ENCODE results near the gene ZBTB42.

The ZBTB42 gene

GRCh38 chr14:104757238-104757585, 43.7 kb upstream of the ZBTB42 start:
- no peak for TF ChIP-seq CTCF (IDR thresholded peaks at IDR 0.05; ENCODE audit: poor library complexity, severe bottlenecking)
- H3K4me1 ChIP-seq (ENCODE audit: insufficient read depth, poor library complexity, severe bottlenecking), result peaks cover 6% of the 10 kb centered on the region
- H3K27ac ChIP-seq (ENCODE audit: poor library complexity, severe bottlenecking), result no peak overlapping the region
- DNase-seq (ENCODE audit: low spot score) (no peak), ATAC-seq (ENCODE audit: low read depth) (no peak)
- no peak overlapping the region for H3K4me3 ChIP-seq (ENCODE audit: severe bottlenecking)
- peaks cover 53% of the 10 kb centered on the region for H3K36me3 ChIP-seq (ENCODE audit: low read depth)
- no peaks in the 10 kb centered on the region for H3K27me3 ChIP-seq (ENCODE audit: insufficient read depth, poor library complexity, severe bottlenecking)
- no peaks in the 10 kb centered on the region for H3K9me3 ChIP-seq (ENCODE audit: severe bottlenecking)

- H3K36me3 ChIP-seq (ENCODE audit: low read depth), result peaks cover 53% of the 10 kb centered on the region
- no peaks in the 10 kb centered on the region for H3K27me3 ChIP-seq (ENCODE audit: insufficient read depth, poor library complexity, severe bottlenecking)
Observed at GRCh38 chr14:104757681-104758392, 43.1 kb upstream of the ZBTB42 start.

GRCh38 chr14:104758981-104759969, 41.6 kb upstream of the ZBTB42 start:
- Histone ChIP-seq H3K36me3 (ENCODE audit: low read depth) (peaks cover 52% of the 10 kb centered on the region), H3K4me3 (ENCODE audit: severe bottlenecking) (no peak overlapping the region), H3K27ac (ENCODE audit: poor library complexity, severe bottlenecking) (no peak overlapping the region), H3K4me1 (ENCODE audit: insufficient read depth, poor library complexity, severe bottlenecking) (peaks cover 4% of the 10 kb centered on the region), H3K27me3 (ENCODE audit: insufficient read depth, poor library complexity, severe bottlenecking) (no peaks in the 10 kb centered on the region), H3K9me3 (ENCODE audit: severe bottlenecking) (no peaks in the 10 kb centered on the region)
- ATAC-seq (ENCODE audit: low read depth) (no peak), DNase-seq (ENCODE audit: low spot score) (no peak)
- TF ChIP-seq CTCF (IDR thresholded peaks at IDR 0.05; ENCODE audit: poor library complexity, severe bottlenecking), result no peak

More at GRCh38 chr14:104757681-104758392, 43.1 kb upstream of the ZBTB42 start:
- no peak for TF ChIP-seq CTCF (IDR thresholded peaks at IDR 0.05; ENCODE audit: poor library complexity, severe bottlenecking)
- ATAC-seq (ENCODE audit: low read depth), result no peak
- H3K4me3 ChIP-seq (ENCODE audit: severe bottlenecking), result no peak overlapping the region
- H3K9me3 ChIP-seq (ENCODE audit: severe bottlenecking), result no peaks in the 10 kb centered on the region
- DNase-seq (ENCODE audit: low spot score), result no peak
- H3K4me1 ChIP-seq (ENCODE audit: insufficient read depth, poor library complexity, severe bottlenecking), result peaks cover 6% of the 10 kb centered on the region
- no peak overlapping the region for H3K27ac ChIP-seq (ENCODE audit: poor library complexity, severe bottlenecking)

GRCh38 chr14:104765517-104765916, 35.4 kb upstream of the ZBTB42 start:
- H3K27me3 ChIP-seq (ENCODE audit: insufficient read depth, poor library complexity, severe bottlenecking), result no peaks in the 10 kb centered on the region
- H3K36me3 ChIP-seq (ENCODE audit: low read depth), result no peaks in the 10 kb centered on the region; the same call in 1 of the 2 replicates
- ATAC-seq (ENCODE audit: low read depth), result no peak
- H3K4me3 ChIP-seq (ENCODE audit: severe bottlenecking), result no peak overlapping the region
- H3K27ac ChIP-seq (ENCODE audit: poor library complexity, severe bottlenecking), result no peak overlapping the region
- no peak for TF ChIP-seq CTCF (IDR thresholded peaks at IDR 0.05; ENCODE audit: poor library complexity, severe bottlenecking)
- H3K9me3 ChIP-seq (ENCODE audit: severe bottlenecking), result peaks cover 6% of the 10 kb centered on the region
- no peak for DNase-seq (ENCODE audit: low spot score)
- no peaks in the 10 kb centered on the region for H3K4me1 ChIP-seq (ENCODE audit: insufficient read depth, poor library complexity, severe bottlenecking)
